ENCODE data around the gene PRKN.

GRCh38 chr6:162154001-162154400 lies 573.6 kb downstream of the PRKN start:
- TF ChIP-seq CTCF (IDR thresholded peaks at IDR 0.05) (no peak), POLR2A (IDR thresholded peaks at IDR 0.05) (no peak)
